NCI-H2081 (cell line): ENCODE results near the gene CSMD2.

ENCODE experiments used
- DNase-seq, 2 experiments: peaks; one replicate each; lab custom pipeline; 2025; lab: John Stamatoyannopoulos, UW

CSMD2 gene

GRCh38 chr1:33684396-33685179 lies 480.4 kb downstream of the CSMD2 start:
- DNase-seq, result peak in 1 of 2 experiments; percentile 42

GRCh38 chr1:33683913-33684312 lies 481.1 kb downstream of the CSMD2 start:
- DNase-seq, result no peak

DNA sequence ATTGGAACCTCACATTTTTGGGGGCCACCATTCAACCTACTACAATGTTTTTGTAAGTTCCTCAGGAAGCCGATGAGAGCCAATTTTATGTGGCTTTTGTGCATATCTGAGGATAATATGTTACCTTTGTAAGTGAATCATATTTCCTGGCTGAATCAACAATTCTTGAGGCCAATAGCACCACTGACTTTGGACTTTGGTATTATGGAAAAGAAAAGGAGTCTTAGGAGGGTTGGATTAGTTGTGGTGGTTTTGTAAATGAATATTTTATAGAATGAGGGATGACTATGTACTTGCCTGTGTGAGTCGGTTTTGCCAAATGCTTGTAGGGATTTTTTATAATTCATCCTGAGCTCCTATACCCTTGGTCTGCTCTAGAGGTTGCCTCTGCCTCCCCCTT lies 482.7 kb downstream of the CSMD2 start:
- no peak for DNase-seq

DNA sequence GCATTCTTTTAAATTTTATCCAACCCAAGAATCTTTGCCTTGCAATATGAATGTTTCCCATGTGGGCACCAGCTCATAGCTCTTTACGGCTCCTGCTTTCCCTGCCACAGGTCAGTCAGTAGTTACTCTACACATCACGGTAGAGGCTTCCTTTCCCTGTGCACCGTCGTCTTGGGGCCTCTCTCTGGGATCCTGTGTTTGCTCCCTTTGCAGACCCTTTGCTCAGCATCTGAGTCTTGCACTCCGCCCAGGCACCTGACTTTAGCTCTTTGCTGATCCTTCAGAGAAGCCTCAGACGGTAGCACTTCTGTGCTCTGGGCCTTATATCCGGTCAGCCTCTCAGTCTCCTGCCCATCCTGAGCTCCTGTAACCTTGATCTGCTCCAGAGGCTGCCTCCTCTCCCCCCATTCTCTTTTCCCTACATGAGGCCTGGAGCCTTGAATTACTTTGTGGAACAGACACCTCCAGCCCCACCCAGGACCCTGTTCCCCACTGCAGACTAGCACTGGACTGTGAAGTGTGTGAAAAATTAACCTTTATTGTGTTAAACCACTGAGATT lies 484.7 kb downstream of the CSMD2 start:
- no peak for DNase-seq

GRCh38 chr1:33670567-33670966 lies 494.5 kb downstream of the CSMD2 start:
- no peak for DNase-seq

- no peak for DNase-seq
Observed at GRCh38 chr1:33668695-33669094, 496.3 kb downstream of the CSMD2 start.

DNA sequence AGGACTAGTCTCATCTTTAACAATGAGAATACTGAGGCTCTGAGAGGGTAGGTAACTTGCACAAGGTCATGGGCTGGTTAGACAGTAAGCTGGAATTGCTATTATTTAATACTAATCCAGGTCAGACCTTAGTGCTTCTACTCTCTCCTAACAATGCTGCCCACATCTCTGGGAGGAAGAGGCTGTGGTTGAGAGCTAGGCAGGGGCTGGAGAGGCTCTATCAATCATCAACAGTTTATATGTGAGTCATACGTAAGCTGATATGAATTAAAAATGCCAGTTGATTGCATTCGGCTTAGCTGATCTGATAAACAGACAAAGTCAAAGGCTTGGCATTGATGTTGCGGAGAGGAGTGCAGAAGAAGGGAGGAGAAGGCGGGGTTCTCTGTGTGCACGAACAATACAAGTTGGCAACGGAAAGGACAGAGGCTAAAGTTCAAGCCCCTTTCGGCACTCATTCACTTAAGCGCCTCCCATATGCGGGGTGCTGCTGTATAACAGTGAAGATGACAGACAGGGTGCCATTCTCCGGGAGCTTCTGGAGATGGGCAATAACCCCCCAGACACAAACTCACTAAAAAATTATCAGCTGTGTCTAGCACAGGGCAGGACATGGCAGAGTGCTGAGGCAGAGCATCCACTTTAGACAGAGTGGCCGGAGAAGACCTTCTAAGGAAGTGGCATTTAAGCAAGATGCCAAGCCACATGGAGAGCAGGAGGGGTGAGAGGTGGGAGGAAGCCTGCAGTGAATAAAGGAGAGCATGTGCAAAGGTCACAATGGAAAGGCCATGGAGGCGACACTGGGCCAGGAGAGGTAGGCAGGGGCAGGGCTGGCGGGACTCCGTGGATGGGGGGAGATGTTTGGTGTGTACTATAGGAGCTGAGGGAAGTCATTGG lies 497.4 kb downstream of the CSMD2 start:
- DNase-seq, result no peak

DNA sequence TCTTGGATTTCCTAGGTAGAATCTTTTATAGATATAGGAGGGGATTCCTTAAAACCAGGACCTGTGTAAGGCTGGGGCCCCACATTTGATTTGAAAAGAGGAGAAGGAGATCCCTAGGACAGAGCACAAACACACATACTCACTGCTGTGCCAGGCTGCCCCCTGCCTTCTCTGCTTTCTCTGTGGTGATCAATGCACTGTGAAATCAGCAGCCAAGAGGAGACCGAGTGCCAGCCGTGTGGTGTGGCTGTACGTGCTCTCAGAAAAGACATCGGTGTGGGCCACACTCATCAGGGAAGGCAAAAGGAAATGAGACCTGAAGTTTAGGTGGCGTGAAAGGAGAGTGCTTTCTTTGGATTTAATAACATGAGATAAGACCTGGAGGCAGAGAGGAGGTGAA lies 498.4 kb downstream of the CSMD2 start:
- no peak for DNase-seq

DNA sequence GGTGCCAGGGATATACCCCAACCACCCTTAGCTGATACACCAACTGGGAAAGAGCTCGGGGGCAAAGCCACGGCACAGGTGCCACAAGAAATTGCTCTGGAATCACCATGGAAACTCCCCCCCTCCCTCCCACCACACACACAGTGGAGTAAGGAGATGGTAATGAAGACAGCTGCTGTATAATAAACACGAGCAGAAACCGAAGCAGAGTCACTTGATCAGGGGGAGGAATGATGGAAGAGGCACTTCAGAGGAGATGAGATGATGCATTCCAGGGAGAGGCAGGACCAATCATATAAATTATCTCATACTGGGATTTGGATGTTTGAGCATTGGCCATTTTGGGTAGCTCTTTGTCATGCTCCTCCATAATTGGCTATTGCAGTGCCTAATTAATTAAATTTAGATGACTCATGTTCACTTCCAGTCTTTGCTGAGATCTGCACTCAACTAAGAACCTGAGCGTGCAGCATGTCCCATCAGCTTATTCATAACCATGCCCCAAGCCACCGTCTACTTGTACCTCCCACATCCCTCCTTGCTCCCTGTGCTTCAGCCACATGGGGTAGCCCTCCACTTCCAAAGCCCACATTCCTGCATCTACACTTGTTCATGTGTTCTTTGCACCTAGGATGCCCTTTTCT lies 503.1 kb downstream of the CSMD2 start:
- DNase-seq, result peak in 1 of 2 experiments; percentile 37

DNA sequence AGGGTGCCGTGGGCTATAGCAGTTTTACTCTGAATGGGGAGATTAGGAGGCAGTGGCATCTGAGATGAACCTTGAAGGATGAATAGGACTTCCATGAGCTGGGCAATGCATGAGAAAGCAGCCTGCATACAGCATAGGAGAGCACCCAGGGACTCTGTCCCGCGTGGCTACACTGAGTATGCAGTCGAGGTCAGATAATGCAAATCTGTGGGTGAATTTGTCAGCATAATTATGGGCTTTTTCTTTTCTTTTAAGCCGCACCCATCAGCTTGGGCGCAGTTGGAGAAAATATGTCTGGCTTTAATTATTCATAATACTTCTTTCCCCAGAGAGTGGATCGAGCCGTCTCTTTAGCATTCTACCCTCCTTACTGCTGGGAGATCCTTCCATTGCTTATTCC lies 504.1 kb downstream of the CSMD2 start:
- DNase-seq, result no peak

- peak; percentile 21 to 67 for DNase-seq
Observed at GRCh38 chr1:33660244-33660643, 504.8 kb downstream of the CSMD2 start.

DNA sequence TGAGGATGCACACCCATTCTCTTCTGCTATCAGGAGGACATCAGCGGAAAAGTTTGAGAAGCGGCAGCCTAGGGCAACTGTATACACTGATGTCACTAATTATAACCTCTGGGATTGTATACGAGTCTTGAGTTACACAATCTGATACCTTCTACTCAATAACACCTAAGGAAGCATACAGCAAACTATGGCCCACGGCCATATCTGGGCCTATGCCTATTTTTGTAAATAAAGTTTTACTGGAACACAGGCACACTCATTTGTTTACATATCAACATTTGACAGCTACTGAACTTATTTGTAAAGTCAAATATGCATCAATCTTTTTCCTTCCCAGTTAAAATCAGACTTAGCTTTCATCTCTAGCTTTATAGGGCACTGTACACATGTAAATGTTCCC lies 505.4 kb downstream of the CSMD2 start:
- DNase-seq, result no peak

- DNase-seq, result no peak
Observed at GRCh38 chr1:33657833-33658232, 507.2 kb downstream of the CSMD2 start.

GRCh38 chr1:33656467-33657005 lies 508.5 kb downstream of the CSMD2 start:
- no peak for DNase-seq

GRCh38 chr1:33655496-33655895 lies 509.5 kb downstream of the CSMD2 start:
- DNase-seq, result peak; percentile 71 to 88

DNA sequence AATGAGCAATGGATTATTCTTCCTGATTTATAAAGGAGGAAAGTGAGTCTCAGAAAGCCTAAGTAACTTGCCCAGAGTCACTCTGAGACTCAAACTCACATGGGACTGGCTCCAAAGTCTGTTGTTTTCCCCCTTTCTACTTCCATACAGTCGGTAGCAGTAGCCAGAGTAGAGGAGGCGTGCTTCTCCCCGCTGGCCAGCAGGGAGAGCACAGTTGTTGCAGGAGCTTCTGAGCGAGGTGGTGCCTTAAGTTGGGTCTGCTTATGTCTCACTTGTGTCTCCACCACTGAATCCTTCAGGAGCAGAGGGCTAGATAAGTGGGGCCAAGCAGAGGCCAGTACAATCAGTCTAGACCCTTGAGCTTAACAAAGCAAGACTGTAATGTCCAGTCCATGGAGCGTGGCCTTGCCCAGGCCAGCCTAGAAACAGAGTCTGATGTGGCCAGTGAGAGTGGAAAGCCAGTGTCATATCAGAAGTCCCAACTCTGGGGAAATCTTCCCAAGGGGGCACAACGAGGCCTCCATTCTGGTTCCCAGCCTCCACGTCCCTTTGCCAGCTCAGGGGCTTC lies 510.7 kb downstream of the CSMD2 start:
- DNase-seq, result peak in 1 of 2 experiments; percentile 19

GRCh38 chr1:33653226-33653625 lies 511.8 kb downstream of the CSMD2 start:
- no peak for DNase-seq

DNA sequence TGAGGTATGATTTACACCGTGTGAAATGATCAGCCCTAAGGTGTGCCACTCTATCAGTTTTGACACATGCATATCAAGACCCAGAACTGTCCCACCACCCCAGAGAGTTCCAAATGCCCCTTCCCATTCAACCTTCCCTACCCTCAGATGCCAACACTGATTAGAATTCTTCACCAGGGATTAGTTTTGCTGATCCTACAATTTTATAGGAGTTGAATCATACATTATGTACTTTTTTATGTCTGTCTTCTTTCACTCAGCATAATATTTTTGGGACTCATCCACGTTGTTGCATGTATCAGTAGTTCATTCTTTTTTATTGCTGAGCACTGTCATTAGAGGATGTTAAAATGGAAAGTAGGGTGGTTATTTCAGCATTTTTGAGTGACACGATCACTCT lies 514.3 kb downstream of the CSMD2 start:
- no peak for DNase-seq

DNA sequence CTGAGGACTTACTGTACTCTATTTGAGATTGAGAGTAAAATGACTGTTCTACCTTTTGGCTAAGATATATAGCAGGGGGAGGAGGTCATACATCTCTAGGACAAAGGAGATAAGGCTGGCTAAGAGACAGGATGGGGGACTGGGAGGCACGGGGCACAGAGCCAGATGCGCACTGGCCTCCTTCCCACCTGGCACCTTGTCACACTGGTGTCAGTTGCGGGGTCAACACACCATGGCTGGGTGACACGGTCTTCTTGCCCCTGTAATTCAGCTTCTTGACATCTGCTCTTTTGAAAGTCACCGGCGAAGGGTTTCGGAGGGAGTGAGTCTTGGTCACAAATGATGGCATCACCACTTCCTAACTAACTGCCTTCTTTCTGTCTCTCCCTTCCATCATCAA lies 515.3 kb downstream of the CSMD2 start:
- DNase-seq, result no peak

DNA sequence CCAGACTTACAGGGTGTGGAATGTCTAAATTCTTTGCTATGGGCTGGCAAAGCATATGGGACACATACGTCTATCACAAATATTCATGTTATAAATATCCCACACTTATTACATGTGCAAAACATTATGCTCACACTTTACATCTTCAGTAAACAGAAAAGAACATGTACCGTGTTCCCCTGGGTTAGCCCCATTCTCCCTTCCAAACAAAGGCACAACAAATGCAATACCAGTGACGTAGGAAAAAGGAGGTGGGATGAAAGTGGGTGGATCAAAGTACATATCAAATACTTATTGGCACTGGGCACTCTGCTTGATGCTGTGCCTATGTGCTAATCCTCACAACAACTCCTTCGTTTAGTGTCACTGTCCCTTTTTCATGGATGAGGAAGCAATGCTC lies 521.8 kb downstream of the CSMD2 start:
- no peak for DNase-seq

DNA sequence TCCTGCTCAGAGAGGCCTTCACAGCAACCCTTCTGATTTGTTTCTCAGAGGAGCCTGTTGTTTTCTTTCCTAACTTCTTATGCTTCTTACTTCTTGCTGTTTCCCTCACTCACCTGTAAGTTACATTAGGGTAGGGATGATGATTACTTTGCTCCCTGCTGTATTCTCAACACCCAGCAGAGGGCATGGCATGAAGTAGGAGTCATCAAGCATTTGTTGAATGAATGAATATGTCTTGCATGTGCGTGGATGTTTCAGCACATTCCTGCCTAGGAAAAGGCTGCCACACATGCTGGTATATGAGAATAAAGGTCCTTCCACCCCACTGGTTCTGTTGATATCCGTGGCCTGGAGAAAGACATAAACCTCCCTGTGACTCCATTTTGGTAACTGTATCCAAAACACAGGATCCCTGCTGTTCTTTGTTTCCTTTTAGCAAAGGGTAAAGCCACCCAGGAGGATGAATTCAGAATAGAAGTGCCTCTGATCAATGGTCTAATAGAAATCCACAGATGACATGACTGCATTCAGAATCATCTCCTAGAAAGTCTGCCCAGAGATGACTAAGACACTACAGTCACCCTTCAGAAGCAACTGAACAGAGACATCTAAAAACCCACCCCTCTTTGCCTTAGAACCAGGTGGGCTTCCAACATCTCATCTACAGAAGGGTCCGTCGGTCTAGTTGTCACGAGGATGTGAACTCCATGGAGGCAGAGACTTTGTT lies 523.8 kb downstream of the CSMD2 start:
- peak in 1 of 2 experiments; percentile 37 for DNase-seq
